ENCODE data around the gene MED8.

Gene MED8

GRCh38 chr1:43389326-43390313 is at the start of gene MED8, which contains the start of gene SZT2:
MED8 (minus strand) TSS chr1:43389800; CDS start chr1:43389764, 36 bp downstream.
SZT2 (plus strand) TSS chr1:43389899; CDS start chr1:43389969, 70 bp downstream.
- DNase-seq (ENCODE audit: low read depth), result peak; percentile 85

- no peak for DNase-seq (ENCODE audit: low read depth)
Observed at GRCh38 chr1:43438953-43439581, 49.5 kb upstream of the MED8 start.

DNA sequence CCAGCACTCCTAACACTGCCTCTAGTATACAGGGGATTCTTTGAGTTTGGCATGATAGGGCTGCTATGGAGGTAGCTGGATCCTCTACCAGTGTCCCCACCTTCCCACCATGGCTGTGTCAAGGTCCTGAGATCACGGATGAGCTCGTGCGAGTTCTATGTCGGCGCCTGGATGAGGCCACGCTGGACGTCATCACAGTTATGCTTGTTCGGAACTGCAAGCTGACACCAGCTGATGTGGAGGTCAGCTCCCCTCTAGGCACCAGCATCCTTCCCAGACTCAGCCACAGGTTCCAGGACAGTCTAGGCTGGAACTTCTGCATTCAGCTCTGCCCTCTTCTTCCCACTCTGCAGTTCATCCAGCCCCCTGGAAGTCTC is 49.0 kb upstream of the MED8 start:
- DNase-seq (ENCODE audit: low read depth), result no peak

DNA sequence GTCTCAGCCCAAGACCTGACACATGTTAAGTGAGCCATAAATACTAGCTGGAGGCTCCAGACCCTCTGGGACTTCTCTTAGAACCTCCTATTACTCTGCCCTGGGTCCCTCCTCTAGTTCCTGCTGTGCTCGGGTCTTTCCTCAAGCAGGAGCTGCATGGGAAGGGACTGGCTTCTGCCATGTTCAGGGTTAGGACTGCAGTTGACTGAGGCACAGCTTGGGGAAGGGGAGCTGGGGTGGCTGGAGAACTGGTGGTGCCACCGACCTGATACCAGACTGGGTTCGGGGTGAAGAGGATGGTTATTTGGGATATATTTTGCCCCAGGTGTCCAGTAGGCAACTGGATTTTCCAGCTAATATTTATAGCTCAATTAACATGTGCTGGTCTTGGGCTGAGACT is 48.4 kb upstream of the MED8 start:
- no peak for DNase-seq (ENCODE audit: low read depth)

GRCh38 chr1:43437031-43437973 is 47.7 kb upstream of the MED8 start:
- DNase-seq (ENCODE audit: low read depth), result no peak

- DNase-seq (ENCODE audit: low read depth), result no peak
Observed at GRCh38 chr1:43436371-43436770, 46.8 kb upstream of the MED8 start.

DNA sequence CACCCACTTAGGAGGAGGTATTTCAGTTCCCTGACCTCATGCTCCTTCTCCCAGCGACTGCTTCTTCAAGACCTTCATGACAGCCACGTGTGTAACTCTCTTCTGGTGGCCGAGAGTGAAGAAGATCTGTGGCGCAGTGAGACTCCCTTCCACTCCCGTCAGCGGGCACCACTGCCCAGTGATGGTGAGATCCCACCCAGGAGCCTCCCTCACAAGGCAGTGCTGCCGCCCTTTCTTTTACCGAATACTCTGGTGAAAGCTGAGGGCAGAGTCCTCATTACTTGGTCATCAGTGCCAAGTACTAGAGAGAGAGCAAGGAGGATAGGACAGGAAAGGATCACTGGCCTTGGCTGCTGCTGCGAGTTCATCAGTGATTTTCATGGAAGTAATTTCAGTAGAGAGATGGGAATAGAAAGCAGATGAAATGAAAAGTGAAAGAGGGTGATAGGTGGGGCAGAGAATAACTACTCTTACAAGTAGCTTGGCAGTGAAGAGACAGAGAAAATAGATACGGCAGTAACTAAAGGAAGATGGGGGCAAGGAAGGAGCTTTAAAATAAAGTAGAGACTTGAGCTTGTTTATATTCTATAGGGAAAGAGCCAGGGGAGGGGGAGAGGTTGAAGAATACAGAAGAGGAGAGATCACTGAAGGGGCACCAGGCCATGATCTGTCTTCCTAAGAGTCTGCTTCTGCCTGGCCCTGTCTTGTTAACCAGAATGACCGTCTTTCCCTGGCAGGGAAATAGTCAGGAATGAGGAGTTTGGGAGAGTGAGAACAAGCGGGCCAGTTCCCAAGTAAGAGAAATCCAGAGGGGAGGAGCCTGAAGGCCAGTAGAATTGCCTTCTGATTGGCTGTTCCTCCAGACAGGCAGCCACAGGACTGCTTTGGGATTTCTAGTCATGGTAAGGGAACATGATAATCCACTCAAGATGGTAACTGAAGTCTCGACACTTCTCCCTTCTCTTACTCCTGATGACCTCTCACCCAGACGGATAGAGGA is 45.8 kb upstream of the MED8 start:
- DNase-seq (ENCODE audit: low read depth), result no peak

- DNase-seq (ENCODE audit: low read depth), result no peak
Observed at GRCh38 chr1:43434256-43434655, 44.7 kb upstream of the MED8 start.

GRCh38 chr1:43432907-43433306 is 43.3 kb upstream of the MED8 start:
- no peak for DNase-seq (ENCODE audit: low read depth)

DNA sequence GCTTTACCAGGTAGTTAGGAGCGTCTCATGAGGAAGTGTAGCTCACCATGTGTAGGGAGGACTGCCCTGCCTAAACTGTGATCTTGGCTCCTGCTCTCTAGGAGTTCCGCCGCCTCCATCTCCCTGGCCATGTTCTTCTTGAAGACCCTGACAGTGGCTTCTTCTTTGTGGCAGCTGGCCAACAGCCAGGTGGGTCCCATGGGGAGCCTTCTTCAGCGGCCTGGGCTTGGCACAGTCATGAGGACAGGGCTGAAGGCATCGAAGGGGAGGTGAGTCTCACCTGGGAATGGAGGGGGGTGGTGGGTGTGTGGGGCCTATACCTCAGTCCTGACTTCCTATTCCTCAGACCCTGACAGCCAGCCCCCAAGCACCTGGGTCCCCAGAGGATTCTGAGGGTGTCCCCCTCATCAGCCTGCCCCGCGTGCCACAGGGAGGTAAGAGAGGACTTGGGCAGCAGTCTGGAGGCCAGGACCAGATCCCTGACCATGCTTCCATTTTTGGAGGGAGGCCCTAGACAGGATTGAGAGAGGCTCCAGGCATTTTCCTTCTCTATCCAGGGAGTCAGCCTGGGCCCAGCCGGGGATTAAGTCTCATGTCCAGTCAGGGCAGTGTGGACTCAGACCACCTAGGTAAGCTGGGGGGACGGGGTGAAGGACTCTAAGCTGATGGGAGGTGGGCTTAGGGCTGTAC is 42.7 kb upstream of the MED8 start:
- no peak for DNase-seq (ENCODE audit: low read depth)

DNA sequence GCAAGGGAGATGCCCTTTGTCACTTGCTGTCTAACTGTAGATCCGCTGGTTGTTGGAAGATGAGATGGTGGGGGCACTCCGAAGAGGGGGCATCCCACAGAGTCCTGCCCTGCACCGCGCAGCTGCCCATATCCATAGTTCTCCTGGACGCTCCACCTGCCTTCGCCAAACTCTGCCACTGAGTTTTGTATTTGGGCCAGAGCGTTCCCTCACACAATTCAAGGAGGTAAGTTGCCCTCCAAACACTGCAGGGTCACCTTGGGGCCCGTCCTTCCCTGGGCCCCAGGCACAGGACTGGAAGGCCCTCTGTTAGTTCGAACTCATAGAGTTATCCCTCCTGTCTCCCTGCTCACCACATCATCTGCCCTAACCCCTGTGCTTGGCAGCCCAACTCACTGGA is 42.1 kb upstream of the MED8 start:
- DNase-seq (ENCODE audit: low read depth), result no peak

DNA sequence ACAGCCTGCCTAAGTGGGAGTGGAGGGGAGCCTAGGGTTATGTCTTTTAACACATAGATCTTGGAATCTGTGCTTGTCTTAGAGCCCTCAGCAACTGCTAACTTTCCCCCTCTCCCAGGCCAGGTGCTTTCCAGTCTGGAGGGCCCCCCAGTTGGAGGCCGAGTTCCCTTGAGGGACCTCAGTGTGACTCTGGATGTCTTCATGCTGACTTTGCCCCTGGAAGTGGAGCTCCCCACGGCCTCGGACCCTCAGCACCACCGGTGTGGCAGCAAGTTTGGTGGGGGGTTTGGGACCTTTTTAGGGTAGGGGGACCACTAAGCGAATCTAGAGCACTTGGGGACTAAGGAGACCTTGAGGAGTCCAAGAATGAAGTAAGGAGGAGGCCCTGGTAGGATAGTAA is 41.2 kb upstream of the MED8 start:
- DNase-seq (ENCODE audit: low read depth), result no peak

DNA sequence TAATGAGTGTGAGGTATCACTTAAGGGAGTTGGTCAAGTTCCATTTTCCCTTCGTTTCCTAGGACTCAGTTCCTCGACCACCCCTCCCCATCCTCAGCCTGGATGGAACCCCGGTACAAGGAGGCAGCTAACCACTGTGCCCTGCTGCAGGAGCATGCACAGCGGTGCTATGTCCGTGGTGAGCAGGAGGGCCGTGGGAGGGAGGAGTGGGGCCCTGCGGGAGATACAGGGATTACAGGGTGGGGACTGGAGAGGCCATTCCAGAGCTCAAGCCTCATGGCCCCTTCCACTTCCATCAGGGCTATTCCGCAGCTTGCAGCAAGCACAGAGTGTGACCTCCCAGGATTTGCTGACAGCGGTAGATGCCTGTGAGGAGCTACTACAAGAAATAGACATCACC is 38.3 kb upstream of the MED8 start:
- DNase-seq (ENCODE audit: low read depth), result no peak

GRCh38 chr1:43427524-43427923 is 37.9 kb upstream of the MED8 start:
- DNase-seq (ENCODE audit: low read depth), result no peak

GRCh38 chr1:43426221-43426620 is 36.6 kb upstream of the MED8 start:
- no peak for DNase-seq (ENCODE audit: low read depth)

GRCh38 chr1:43425045-43425444 is 35.4 kb upstream of the MED8 start:
- no peak for DNase-seq (ENCODE audit: low read depth)

DNA sequence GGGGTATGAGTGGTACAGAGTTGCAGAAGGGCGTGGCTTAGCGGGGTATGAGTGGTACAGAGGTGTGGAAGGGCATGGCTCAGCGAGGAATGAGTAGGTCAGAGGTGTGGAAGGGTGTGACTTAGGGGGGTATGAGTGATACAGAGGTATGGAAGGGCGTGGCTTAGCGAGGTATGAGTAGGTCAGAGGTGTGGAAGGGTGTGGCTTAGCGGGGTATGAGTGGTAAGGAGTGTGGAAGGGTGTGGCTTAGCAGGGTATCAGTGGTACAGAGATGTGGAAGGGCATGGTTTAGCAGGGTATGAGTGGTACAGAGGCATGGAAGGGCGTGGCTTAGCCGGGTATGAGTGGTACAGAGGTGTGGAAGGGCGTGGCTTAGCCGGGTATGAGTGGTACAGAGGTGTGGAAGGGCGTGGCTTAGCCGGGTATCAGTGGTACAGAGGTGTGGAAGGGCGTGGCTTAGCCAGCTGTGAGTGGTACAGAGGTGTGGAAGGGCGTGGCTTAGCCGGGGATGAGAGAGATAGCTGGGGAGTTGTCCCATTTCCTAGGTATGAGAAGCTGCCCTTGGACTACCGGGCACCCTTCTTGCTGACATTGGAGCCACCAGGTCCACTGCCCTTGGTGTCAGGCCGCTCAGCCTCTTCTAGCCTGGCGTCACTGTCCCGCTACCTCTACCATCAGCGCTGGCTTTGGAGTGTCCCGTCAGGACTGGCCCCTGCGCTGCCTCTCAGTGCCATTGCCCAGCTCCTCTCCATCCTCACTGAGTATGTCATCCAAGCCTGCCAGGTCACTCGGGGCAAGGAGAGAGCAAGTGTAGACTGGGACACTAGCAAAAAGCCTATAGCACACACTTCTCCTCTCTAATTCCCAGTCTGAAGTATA is 34.3 kb upstream of the MED8 start:
- no peak for DNase-seq (ENCODE audit: low read depth)

DNA sequence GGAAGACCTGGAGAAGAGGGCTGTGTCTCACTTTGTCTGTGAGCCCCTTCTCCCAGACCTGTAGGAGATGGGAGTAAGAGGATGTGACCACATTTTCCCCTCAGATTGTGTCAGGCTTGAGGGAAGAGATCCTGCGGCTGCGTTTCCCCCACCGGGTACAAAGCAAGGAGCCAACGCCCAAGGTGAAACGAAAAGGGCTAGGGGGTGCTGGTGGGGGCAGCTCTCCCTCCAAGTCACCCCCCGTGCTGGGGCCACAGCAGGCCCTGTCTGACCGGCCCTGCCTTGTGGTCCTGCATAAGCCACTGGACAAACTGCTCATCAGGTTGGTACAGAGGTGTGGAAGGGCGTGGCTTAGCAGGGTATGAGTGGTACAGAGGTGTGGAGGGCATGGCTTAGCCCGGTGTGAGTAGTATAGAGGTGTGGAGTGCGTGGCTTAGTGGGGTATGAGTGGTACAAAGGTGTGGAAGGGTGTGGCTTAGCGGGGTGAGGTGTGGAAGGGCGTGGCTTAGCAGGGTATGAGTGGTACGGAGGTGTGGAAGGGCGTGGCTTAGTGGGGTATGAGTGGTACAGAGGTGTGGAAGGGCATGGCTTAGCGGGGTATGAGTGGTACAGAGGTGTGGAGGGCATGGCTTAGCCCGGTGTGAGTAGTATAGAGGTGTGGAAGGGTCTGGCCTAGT is 33.5 kb upstream of the MED8 start:
- DNase-seq (ENCODE audit: low read depth), result no peak

Measured in stimulated activated CD8-positive, alpha-beta memory T cell treated with anti-CD3 and anti-CD28 coated beads, Interleukin-7, amount 100 ng/mL, for 24 hours (primary cell).